ENCODE results near the gene NEK8. TPM values are rescaled to one million over a fixed set of nuclear protein-coding genes. Genes with fewer than 3 reads are reported as not detected.

The NEK8 gene
- polyA plus RNA-seq, 1 donor from 2014 or later, result 18.6 TPM

DNA sequence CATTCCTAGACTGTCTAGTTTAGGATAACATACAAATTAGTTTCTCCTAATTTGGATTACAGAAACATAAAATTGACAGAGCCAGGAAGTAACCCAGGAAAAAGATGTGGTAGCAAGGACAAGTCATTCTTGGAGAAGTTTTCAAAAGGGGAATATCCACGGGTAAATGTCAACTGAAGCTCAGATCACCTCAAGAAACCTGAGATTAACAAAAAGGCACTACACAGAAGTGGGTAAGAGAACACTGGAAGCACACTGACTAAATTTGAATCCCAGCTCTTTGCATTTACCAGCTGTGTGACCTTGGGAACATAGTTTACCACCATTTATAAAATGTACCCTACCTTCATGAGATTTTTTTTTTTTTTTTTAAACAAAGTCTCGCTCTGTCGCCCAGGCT lies 54.6 kb downstream of the NEK8 start:
- no peaks in the 10 kb centered on the region for H3K36me3 Mint-ChIP-seq
- H3K27ac Mint-ChIP-seq, result peak overlapping the region in 1 of 3 donors; percentile 31
- no peak overlapping the region for H3K4me3 Mint-ChIP-seq
- no peaks in the 10 kb centered on the region for H3K27me3 Mint-ChIP-seq
- no peaks in the 10 kb centered on the region for H3K9me3 Mint-ChIP-seq
- peaks cover 5 to 21% (median 11%) of the 10 kb centered on the region in 3 donors for H3K4me1 Mint-ChIP-seq

- H3K4me1 Mint-ChIP-seq, result peaks cover 2 to 7% (median 3%) of the 10 kb centered on the region in 3 donors
- H3K27ac Mint-ChIP-seq, result peak overlapping the region in 1 of 3 donors; percentile 23
Observed at GRCh38 chr17:28788100-28788499, 59.5 kb downstream of the NEK8 start.

More at GRCh38 chr17:28788100-28788499, 59.5 kb downstream of the NEK8 start:
- H3K27me3 Mint-ChIP-seq, result no peaks in the 10 kb centered on the region
- no peaks in the 10 kb centered on the region for H3K36me3 Mint-ChIP-seq
- no peaks in the 10 kb centered on the region for H3K9me3 Mint-ChIP-seq
- H3K4me3 Mint-ChIP-seq, result no peak overlapping the region

Other genes with a start within 250 kb of the NEK8 start
- not detected for gene FOXN1, start 222.4 kb upstream of the NEK8 start, polyA plus RNA-seq
- 69.5 TPM for gene UNC119, start 176.2 kb upstream of the NEK8 start, polyA plus RNA-seq
- gene PIGS, start 157.3 kb upstream of the NEK8 start, polyA plus RNA-seq, result 48.4 TPM
- gene ALDOC, start 151.9 kb upstream of the NEK8 start, polyA plus RNA-seq, result 28.0 TPM
- 2.2 TPM for gene SPAG5, start 129.8 kb upstream of the NEK8 start, polyA plus RNA-seq
- 0.11 TPM for gene RSKR, start 114.6 kb upstream of the NEK8 start, polyA plus RNA-seq
- 41.4 TPM for gene BLTP2, start 83.6 kb upstream of the NEK8 start, polyA plus RNA-seq
- 59.5 TPM for gene SDF2, start 66.9 kb upstream of the NEK8 start, polyA plus RNA-seq
- 14.2 TPM for gene SUPT6H, start 66.6 kb upstream of the NEK8 start, polyA plus RNA-seq
- 2.7 TPM for gene PROCA1, start 16.9 kb upstream of the NEK8 start, polyA plus RNA-seq
- gene RAB34, start 10.9 kb upstream of the NEK8 start, polyA plus RNA-seq, result 6.7 TPM
- gene RPL23A, start 8.8 kb upstream of the NEK8 start, polyA plus RNA-seq, result 6,180 TPM
- gene TLCD1, start 2.6 kb upstream of the NEK8 start, polyA plus RNA-seq, result 0.49 TPM
- 13.8 TPM for gene TRAF4, start 15.2 kb downstream of the NEK8 start, polyA plus RNA-seq
- 17.1 TPM for gene FAM222B, start 114.0 kb downstream of the NEK8 start, polyA plus RNA-seq
- 45.8 TPM for gene ERAL1, start 126.2 kb downstream of the NEK8 start, polyA plus RNA-seq
- 400 TPM for gene FLOT2, start 168.9 kb downstream of the NEK8 start, polyA plus RNA-seq
- 17.1 TPM for gene DHRS13, start 174.3 kb downstream of the NEK8 start, polyA plus RNA-seq
- gene PHF12, start 222.7 kb downstream of the NEK8 start, polyA plus RNA-seq, result 11.6 TPM